Measurements from ENCODE around the gene RUNX2. TPM values are rescaled to one million over a fixed set of nuclear protein-coding genes. Genes with fewer than 3 reads are reported as not detected.
A peak's percentile ranks its signal among the peaks of the same experiment; 100 is the strongest.

RUNX2 gene
- total and polyA plus RNA-seq, 2 donors (not counting 1 experiment from before 2014, with no cell fraction given): 1.3 to 2.4 TPM

DNA sequence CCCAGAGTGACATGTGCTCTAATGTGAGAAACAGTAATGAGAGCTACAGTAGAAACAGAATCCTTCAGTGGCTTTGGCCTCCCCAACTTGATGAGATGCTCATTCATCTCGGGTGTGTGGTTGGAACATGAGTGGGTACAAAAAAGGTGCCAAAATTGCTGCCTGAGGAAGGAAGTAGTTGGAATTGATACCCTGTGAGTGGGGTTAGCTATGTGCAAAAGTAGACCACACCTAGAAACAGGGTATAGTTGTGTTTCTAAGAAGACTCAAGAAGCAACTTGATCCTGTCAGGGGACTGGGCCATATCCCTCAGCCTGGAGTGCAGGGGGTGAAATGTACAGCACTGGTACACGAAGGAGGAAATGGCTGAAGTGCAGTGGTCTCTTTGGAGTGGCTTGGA is 256.0 kb downstream of the RUNX2 start:
- no peak for DNase-seq
- no peaks in the 10 kb centered on the region for H3K27me3 ChIP-seq (replicated peaks in 1 of 4; ENCODE audit: control extremely low read depth in 1 of 4, control insufficient read depth in 3 of 4, insufficient read depth in 4 of 4, low read length in 3 of 4)
- ChIA-PET POLR2A (no interaction called here), CTCF (no interaction called here)
- no peaks in the 10 kb centered on the region for H3K79me2 ChIP-seq (ENCODE audit: control insufficient read depth, insufficient read depth, low read length)
- H3K4me1 ChIP-seq (ENCODE audit: control insufficient read depth in 2 of 2, insufficient read depth in 2 of 2, low read length in 2 of 2): peaks cover 22 to 23% of the 10 kb centered on the region in 2 donors
- H3K27me3 Mint-ChIP-seq: no peaks in the 10 kb centered on the region
- intact Hi-C loops (cut with micrococcal nuclease): no loop called here
- H3K9me3 Mint-ChIP-seq (ENCODE audit: insufficient read depth): peaks cover 4% of the 10 kb centered on the region
- no peak overlapping the region for H3K4me3 ChIP-seq (ENCODE audit: control extremely low read depth in 1 of 5, extremely low read depth in 1 of 5, insufficient read depth in 1 of 5, low read depth in 2 of 5, low read length in 4 of 5)
- H3K4me3 Mint-ChIP-seq: no peak overlapping the region
- no peak for ATAC-seq (ENCODE audit: low read depth)
- H2AFZ ChIP-seq (ENCODE audit: insufficient read depth, low read depth, low read length, poor library complexity, severe bottlenecking): no peak overlapping the region
- H4K20me1 ChIP-seq (ENCODE audit: control insufficient read depth, insufficient read depth, low read length, poor library complexity, severe bottlenecking): no peaks in the 10 kb centered on the region
- peaks cover 23% of the 10 kb centered on the region for H3K4me1 Mint-ChIP-seq
- H3K36me3 ChIP-seq (replicated peaks in 1 of 2; ENCODE audit: control extremely low read depth in 1 of 2, control insufficient read depth in 1 of 2, extremely low read depth in 1 of 2, insufficient read depth in 2 of 2, low read length in 1 of 2): no peaks in the 10 kb centered on the region
- 82% methylated on average over 2 of the region's 2 CpGs for WGBS (ENCODE audit: insufficient coverage)
- H3K9me3 ChIP-seq (ENCODE audit: control extremely low read depth in 1 of 3, control insufficient read depth in 2 of 3, insufficient read depth in 1 of 3, low read length in 2 of 3): peaks cover 0 to 2% (median 0%) of the 10 kb centered on the region in 3 donors
- H3K27ac ChIP-seq (ENCODE audit: low read length in 2 of 2): no peak overlapping the region
- no peak overlapping the region for H3K9ac ChIP-seq (ENCODE audit: low read length)
- no peak overlapping the region for H3K4me2 ChIP-seq (replicated peaks; ENCODE audit: low read depth, low read length, poor library complexity, severe bottlenecking)
- no peak for TF ChIP-seq EZH2 (IDR thresholded peaks at IDR 0.05; ENCODE audit: borderline replicate concordance, insufficient read depth, low read depth, low read length, poor library complexity, severe bottlenecking)
- TF ChIP-seq, protein P1, sequence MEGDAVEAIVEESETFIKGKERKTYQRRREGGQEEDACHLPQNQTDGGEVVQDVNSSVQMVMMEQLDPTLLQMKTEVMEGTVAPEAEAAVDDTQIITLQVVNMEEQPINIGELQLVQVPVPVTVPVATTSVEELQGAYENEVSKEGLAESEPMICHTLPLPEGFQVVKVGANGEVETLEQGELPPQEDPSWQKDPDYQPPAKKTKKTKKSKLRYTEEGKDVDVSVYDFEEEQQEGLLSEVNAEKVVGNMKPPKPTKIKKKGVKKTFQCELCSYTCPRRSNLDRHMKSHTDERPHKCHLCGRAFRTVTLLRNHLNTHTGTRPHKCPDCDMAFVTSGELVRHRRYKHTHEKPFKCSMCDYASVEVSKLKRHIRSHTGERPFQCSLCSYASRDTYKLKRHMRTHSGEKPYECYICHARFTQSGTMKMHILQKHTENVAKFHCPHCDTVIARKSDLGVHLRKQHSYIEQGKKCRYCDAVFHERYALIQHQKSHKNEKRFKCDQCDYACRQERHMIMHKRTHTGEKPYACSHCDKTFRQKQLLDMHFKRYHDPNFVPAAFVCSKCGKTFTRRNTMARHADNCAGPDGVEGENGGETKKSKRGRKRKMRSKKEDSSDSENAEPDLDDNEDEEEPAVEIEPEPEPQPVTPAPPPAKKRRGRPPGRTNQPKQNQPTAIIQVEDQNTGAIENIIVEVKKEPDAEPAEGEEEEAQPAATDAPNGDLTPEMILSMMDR (IDR thresholded peaks at IDR 0.05): no peak
- no peak overlapping the region for H3K27ac Mint-ChIP-seq

DNA sequence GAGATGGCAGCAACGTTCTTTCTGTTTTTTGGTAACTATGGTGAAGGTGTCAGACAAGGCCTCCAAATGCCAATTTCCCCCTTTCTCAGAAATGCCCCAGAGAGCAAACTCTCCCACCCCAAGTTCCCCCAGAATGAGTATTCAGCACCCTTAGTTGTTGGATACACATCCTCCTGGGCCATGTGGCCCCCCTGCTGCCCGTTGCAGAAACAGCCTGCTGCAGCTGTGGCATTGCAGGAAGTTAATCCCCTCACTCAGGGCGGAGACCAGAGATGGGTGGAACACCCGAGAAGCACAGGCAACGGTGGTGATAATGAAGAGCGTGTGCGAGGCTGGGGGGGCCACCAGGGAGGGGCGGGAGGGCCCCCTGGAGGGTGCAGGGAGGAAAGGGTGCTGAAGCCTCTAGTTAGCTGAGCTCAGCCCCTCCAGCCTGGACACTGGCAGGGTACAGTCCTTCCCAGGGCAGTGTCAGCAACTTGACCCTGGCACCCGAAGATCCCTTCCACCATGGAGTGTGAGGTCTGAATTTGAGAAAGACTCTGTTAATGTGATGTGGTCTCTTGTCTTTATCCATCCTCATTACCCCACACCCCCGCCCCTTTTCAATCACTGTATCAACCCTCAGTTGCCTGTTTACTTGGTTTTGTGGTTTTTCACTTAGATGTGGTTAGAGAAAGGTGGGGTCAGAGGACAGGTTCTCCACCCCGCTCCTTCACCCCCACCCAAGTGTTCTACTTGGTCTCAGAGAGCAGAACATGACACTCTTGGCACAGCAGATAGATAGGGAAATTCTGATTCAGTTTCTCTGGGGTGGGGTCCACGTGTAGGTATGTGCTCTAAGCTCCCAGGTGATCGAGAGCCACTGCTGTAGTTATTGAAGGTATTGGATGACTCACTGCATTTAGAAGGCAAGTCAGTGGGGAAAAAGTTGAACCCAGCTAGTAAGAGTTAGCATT is 258.4 kb downstream of the RUNX2 start:
- Mint-ChIP-seq H3K27ac (no peak overlapping the region), H3K4me1 (peaks cover 23% of the 10 kb centered on the region), H3K27me3 (no peaks in the 10 kb centered on the region), H3K4me3 (peak overlapping the region; percentile 46), H3K9me3 (ENCODE audit: insufficient read depth) (peaks cover 4% of the 10 kb centered on the region)
- Histone ChIP-seq H4K20me1 (ENCODE audit: control insufficient read depth, insufficient read depth, low read length, poor library complexity, severe bottlenecking) (no peaks in the 10 kb centered on the region), H3K27ac (ENCODE audit: low read length in 2 of 2) (no peak overlapping the region), H3K79me2 (ENCODE audit: control insufficient read depth, insufficient read depth, low read length) (no peaks in the 10 kb centered on the region), H3K9ac (ENCODE audit: low read length) (peak overlapping the region; percentile 22), H3K4me3 (ENCODE audit: control extremely low read depth in 1 of 5, extremely low read depth in 1 of 5, insufficient read depth in 1 of 5, low read depth in 2 of 5, low read length in 4 of 5) (no peak overlapping the region), H2AFZ (ENCODE audit: insufficient read depth, low read depth, low read length, poor library complexity, severe bottlenecking) (peak overlapping the region; percentile 2), H3K4me1 (ENCODE audit: control insufficient read depth in 2 of 2, insufficient read depth in 2 of 2, low read length in 2 of 2) (peaks cover 22 to 23% of the 10 kb centered on the region in 2 donors), H3K36me3 (replicated peaks in 1 of 2; ENCODE audit: control extremely low read depth in 1 of 2, control insufficient read depth in 1 of 2, extremely low read depth in 1 of 2, insufficient read depth in 2 of 2, low read length in 1 of 2) (no peaks in the 10 kb centered on the region), H3K4me2 (replicated peaks; ENCODE audit: low read depth, low read length, poor library complexity, severe bottlenecking) (peak overlapping the region; percentile 54), H3K9me3 (ENCODE audit: control extremely low read depth in 1 of 3, control insufficient read depth in 2 of 3, insufficient read depth in 1 of 3, low read length in 2 of 3) (peaks cover 0 to 2% (median 0%) of the 10 kb centered on the region in 3 donors), H3K27me3 (replicated peaks in 1 of 4; ENCODE audit: control extremely low read depth in 1 of 4, control insufficient read depth in 3 of 4, insufficient read depth in 4 of 4, low read length in 3 of 4) (no peaks in the 10 kb centered on the region)
- no peak for TF ChIP-seq EZH2 (IDR thresholded peaks at IDR 0.05; ENCODE audit: borderline replicate concordance, insufficient read depth, low read depth, low read length, poor library complexity, severe bottlenecking)
- TF ChIP-seq, protein P1 (IDR thresholded peaks at IDR 0.05): no peak
- CTCF ChIA-PET: no interaction called here
- WGBS (ENCODE audit: insufficient coverage): 30% methylated on average over 8 of the region's 13 CpGs
- intact Hi-C loops (cut with micrococcal nuclease): no loop called here
- ATAC-seq (ENCODE audit: low read depth) (peak; percentile 33), DNase-seq (peak; percentile 24)
- POLR2A ChIA-PET: no interaction called here
